ENCODE results near the gene ARHGAP12.

Gene ARHGAP12

DNA sequence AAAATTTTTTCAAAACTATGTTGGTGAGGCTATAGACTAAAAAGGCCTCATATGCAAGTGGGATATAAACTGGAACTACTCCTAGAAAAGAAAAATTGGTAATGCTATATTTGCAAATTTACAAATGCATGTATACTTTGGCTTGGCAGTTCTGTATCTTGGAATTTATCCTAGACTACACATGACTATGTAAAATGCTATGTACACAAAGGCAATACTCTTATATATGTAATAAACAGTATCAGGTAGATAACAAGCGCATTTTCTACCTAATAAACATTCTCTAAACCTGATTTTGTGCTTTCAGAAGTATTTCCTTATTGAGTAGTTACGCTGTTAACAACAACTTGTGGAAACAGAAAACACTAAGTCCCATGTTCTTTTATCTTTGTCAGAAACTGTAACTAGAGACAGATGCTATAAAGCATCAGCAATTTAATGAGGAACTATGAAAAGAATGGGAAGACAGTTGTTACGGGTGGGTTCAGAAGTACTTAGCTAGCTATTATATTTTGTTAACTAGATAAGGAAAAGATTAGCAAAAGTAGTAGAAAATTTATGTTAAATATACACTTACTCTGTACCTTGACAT lies 107.8 kb downstream of the ARHGAP12 start:
- no peak for DNase-seq (ENCODE audit: low read depth, low spot score)

DNA sequence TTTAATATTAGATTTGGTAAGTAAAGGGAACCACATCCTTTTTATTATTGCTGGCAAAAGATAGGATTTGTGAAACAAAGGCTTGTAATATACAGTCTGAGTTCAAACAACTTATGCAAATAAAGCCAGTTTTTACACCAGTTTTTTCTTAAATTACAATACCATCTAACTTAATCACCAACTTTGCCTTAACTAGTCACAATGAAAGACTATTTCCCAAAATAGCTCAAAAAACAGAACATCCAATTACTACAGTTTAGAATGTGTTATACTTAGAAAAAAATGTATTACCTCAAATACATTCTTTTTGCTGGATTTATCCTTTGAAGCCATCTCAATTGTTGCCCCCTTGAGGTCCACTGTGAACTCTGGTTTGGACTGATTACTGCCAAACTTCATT lies 108.5 kb downstream of the ARHGAP12 start:
- DNase-seq (ENCODE audit: low read depth, low spot score) = no peak

DNA sequence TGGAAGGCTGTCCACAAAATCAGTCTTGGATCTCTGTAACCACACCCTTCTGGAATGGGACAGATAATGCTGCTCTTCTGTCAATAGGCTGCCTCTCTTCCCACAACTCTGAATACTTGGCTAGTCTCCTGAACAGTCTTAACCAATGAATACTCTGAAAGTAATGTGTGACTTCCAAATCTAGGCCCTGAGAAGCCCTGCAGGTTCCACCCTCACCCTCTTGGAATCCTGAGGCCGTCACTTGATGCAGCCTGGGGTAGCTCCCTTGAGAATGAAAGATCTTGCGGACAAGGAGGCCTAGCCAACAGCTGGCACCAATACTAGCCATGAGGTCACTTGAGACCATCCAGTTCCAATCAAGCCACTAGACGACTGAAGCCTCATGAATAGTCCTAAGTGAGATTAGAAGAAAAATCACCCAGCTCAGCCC lies 109.2 kb downstream of the ARHGAP12 start:
- peak; percentile 62 for DNase-seq (ENCODE audit: low read depth, low spot score)

DNA sequence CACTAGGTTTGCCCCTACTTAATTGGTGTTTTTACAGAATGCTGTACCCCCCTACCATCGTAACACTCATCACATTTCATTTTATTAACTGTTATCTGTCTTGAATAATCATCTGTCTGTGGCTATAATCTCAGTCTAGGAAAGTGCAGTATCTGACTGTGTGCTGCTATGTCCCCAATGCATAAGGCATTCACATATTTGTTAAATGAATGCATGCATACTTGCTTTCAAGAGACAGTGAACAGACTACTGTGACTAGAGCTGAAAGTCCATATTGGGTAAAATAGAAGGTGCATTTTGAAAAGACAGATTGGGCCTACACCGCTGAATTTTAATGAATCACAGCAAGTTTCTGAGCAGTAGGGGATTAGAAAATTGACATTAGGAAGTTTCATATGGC lies 112.3 kb downstream of the ARHGAP12 start:
- DNase-seq (ENCODE audit: low read depth, low spot score) = peak; percentile 65

DNA sequence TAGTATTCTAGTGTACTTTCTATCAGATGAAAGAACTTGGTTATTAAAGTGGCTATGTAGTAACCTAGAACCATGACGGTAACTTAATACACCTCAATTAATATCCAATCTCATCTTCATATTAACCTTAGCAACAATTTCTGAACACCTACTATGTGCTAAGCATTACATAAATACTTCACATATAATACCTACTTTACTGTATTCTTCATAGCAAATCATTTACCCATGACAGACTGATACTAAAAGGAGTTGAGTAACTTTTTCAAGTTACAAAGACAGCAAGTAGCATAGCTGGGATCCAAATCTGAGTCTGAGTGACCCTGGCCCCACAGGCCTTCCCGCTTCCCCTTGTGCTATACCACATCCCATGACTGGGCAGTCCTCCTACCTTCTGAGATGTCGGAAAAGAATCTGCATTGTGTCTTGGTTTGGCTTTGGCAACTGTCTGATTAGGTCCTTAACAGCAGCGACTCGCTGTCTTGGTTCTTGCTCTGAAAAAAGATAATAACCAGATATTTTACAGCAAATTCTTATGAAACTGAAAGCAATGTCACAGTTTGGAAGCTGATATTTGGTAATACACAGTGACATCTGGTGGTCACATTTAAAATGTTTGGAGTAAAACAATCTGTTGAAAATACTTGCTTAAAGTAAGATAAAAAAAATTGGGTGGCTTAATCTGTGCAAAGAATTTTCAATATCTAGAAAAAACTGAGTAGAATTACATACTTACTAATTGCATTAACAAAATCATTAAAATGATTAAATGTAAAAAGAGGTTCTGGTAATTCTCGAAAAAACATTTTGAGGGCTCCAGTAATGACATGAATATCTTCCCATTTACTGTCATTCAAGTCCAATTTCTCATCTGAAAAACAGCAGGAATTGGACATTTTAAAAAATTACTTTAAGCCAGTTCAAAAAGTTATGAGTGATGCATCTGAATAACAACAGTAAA lies 120.1 kb downstream of the ARHGAP12 start:
- DNase-seq (ENCODE audit: low read depth, low spot score) = peak; percentile 75

DNA sequence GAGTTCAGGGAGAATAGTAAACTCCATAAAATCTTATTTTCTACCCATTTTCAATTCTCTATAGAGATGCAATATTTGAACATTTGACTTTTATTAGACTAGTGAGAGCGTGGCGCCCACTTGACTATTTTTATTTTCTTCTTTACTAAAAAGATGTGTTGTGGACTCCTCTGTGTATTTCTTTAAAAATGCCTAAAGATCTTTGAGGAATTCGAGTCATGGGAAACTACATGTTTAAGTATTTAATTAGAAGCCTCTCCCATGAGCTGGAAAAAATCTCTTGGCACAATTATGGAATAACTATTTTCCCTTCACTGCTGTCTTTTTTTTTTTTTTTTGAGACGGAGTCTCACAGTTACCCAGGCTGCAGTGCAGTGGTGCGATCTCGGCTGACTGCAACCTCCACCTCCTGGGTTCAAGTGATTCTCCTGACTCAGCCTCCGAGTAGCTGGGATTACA lies 124.2 kb downstream of the ARHGAP12 start:
- peak; percentile 46 for DNase-seq (ENCODE audit: low read depth, low spot score)

DNA sequence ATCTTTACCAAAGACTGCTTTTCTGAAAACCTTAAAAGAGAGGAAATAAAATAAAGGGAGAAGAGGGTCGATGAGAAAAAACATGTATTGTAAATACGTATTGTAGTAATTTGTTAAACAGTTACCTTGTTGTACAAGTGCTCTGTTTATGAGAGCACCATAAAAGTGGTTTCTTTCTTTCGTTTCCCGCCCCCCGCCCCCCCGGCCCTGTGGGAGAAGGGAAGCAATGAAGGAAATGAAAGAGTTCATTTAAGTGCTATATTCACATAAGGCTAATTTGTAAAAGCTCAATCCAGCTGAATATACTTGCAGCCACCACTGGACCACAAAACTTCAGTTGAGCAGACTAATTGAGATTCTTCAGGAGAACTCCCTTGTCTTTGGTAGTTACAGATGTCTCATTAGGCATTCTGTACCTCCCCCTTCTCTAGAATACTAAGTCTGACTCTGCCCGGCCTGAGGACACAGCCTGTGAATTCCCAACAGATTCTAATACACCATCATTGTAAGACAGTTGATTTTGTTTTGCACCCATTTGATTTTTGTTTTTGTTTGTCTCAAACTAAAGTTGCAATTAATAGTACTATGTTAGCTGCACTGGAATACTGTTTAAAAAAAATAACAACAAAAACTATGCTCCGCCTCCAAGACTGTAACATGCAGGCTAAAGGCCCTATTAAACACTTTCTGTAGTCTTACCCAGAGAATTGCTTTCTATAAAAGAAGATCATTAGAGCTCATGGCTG lies 124.9 kb downstream of the ARHGAP12 start:
- DNase-seq (ENCODE audit: low read depth, low spot score) = peak; percentile 73

DNA sequence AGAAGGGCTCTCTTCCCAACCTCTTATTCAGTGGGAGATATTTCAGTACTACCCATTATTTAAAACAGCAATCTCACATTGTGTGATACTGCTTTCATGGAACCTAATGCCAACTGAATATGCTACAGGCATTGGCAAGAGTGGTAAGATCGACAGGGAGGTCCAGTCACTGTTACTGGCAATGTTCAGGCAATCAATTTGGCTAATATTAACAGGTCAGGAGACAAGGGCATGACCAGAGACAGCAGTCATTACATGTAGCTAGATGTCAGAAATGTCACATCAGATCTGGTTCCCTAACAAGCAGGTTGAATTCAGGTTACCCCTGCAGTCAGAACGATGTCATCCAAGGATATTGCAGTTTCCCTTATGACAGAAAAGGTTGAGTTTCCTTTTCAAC lies 129.4 kb downstream of the ARHGAP12 start:
- no peak for DNase-seq (ENCODE audit: low read depth, low spot score)

DNA sequence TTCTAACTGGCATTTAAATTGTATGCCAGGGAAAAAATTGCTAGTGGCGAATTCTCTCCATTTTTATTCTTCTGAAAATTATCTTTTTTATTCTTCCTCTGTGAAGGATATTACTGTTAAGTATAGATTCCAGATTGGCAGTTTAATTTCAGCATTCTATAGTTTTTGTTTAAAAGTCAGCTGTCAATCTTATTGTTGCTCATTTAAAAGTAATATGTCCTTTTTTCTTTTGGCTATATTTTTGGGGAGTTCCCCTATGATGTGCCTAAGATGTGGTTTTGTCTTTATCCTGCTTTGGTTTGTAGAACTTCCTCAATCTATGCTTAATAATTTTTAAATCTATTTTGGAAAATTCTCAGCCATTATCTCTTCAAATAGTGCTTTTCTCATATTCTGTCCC lies 135.9 kb downstream of the ARHGAP12 start:
- DNase-seq (ENCODE audit: low read depth, low spot score) = no peak

DNA sequence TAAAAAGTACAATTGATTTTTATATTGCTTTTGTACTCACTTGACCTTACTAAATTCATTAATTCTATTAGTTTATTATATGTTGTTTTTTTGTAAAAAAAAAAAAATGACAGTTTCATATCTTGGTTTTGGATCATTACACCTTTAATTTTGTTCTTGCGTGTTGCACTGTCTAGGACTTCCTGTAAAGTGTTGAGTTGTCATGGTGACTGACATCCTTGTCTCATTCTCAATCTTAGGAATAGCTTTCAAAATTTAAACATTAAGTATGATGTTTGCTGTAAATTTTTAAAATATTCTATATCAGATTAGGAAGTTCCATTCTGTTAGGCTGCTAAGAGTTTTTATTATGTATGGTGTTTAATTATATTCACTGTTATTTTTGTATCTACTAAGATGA lies 139.1 kb downstream of the ARHGAP12 start:
- DNase-seq (ENCODE audit: low read depth, low spot score) = no peak

DNA sequence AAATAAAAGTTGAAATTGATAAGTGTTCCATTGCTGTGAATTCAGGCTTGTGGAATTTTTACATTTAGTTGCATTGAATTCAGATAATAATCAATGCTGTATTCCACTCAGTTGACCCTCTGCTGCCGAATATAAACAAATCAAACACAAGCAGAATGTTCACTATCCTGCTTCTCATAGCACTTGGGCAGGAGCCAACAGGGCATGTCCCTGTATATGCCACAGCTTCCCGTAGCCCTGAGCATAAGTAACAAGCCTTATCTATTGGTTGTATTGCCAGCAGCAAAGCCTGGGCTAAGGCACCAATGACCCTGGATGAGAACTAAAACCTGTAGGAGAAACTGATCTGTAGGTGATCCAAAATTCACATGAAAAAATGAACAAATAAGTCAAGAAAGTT lies 145.9 kb downstream of the ARHGAP12 start:
- no peak for DNase-seq (ENCODE audit: low read depth, low spot score)

DNA sequence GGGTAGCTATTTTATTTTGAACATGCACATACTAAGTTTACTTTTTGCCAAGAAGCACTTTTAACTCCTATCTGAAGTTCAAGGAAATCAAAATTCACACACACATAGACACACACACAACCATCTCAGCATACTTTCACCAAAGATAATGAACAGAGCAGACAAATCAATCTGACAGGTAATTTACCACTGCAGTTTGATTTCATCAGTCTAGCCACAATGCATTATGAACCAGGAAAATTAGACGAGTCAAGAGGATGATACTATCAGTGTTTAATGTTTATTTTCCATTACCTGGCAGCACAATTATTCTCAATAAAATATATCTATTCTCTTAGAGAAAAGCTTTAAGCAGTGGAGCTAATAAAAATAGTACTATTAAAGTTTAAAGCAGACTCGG lies 147.9 kb downstream of the ARHGAP12 start:
- no peak for DNase-seq (ENCODE audit: low read depth, low spot score)

DNA sequence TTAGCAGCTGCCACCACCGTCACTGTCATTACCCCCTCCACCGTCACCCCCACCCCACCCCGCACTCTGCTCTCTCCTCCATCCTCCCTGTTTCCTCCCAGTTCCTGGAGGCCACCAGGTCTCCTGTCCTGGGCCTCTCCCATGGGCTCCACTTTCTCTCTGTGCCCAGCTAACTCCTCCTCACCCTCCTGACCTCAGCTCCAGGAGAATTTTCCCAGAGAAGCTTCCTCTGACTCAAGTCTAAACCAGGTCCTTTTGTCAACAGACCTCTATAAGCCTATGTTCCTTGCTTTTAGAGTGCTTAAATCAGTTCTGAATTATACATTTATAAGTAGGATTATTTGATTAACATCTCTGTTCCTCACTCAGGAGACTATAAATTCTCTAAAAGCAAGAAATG lies 150.0 kb downstream of the ARHGAP12 start:
- DNase-seq (ENCODE audit: low read depth, low spot score) = no peak

DNA sequence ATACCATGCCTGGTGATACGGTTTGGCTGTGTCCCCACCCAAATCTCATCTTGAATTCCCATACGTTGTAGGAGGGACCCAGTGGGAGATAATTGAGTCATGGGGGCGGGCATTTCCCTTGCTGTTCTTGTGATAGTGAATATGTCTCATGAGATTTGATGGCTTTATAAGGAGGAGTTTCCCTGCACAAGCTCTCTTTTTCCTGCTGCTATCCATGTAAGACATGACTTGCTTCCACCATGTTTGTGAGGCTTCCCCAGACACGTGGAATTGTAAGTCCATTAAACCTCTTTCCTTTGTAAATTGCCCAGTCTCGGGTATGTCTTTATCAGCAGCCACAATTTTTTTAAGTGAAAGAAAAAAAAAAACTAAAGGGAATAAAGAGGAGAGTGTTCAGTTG lies 152.5 kb downstream of the ARHGAP12 start:
- no peak for DNase-seq (ENCODE audit: low read depth, low spot score)

DNA sequence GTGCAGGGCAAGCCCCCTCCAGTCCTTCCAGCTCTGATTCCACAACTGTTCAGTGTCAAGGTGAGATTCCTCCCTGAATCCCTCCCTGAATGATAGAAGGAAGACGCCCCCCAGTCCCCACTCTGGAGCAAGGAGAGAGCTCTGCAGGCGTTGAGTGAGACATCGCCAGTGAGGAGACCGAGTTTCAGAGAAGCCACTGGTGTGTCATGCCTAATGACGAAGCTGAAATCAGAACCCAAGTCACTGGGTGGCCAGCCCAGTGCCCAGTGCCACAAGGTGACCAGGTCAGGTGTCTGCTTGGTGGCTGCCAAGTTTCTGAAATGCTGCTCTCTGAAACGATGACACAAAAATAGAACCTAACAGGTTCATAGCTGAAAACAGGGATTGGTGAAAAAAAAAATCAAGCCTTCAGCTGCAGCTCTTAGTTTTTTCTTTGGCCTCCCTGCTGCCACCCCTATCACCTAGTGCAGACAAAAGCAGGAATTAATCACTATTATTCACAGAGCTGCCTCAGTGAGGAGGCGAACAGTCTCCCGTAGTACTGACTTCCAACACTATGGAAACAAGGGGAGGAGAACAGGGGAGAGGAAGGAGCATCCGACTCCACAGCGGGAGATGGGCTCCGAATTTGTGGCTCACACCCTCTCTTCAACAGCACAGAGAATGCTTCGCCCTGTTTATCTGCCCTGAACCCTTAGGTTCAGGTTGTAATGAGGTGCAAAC lies 153.5 kb downstream of the ARHGAP12 start:
- DNase-seq (ENCODE audit: low read depth, low spot score) = no peak

DNA sequence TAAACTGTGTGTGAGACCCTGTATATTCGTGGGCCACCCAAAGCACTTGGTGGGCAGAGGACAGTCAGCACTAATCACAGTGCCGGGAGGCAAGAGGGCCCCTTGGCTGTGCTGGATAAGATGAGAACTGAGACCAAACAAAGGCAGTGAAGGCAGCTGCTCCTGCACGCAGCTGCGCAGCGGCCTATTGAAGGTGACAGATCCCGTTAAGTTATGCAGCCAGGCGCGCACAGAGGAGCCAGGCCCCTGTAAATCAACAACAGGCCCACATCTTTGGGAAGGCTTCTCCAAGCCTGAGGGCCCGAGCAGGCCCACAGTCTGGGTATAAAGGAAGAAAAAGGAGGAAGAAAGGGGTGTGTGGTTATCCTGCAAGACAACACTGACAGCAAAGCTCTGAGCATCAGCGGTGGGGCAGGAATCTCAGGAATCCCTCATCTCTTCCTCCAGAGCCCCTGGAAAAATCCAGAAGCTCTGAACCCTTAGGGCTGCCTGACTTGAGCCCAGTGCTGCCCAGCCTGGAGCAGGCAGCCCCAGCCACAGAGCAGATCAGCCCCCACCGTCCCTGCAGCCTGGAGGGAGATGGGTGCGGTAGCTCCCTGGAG lies 154.2 kb downstream of the ARHGAP12 start:
- peak; percentile 41 for DNase-seq (ENCODE audit: low read depth, low spot score)

DNA sequence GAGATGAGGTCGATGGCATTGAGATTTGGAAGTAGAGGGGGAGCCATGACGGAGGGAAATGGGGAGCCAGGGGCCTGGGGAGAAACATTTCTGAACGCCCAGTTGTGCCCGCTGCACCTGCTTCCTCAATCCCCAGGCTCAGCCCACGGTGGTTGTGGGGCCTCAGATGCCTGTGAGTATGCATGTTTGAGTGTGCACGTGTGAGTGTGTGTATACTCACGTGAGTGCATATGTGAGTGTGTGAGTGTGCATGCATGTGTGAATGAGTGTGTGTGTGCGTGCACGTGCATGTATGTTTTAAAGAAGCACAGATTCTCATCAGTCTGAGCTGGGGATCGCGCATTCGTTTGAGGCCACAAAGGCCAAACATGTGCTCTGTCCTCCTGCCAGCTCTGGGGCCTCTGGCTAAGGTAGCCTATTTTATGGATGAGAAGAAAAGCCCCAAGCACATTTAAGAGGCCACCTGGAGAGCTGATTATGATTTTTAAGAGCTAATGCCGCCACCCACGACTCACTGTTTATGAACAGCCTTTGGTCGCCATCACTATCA lies 154.8 kb downstream of the ARHGAP12 start:
- DNase-seq (ENCODE audit: low read depth, low spot score) = no peak

DNA sequence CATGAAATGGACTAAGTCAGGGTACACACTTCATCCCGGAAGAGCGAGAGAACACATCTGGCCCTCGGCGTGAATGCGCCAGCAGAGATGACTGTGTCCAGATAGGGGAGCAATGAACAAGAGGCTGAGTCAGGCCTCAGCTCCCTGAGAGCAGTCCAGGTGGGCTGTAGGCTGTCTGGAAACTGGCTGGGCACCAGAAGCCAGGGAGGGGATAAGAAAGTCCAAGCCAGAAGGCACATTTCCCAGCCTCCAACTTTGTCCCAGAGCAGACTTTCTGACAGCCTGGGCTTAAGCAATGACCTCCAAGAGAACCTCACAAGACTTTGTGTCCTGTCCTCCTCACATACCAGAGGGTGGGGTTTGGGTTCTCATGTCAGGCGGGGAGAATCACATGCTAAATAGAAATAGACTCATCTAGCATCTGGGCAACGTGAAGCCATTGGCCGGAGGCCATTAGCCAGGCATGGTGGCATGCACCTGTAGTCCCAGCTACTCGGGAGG lies 157.2 kb downstream of the ARHGAP12 start:
- no peak for DNase-seq (ENCODE audit: low read depth, low spot score)

DNA sequence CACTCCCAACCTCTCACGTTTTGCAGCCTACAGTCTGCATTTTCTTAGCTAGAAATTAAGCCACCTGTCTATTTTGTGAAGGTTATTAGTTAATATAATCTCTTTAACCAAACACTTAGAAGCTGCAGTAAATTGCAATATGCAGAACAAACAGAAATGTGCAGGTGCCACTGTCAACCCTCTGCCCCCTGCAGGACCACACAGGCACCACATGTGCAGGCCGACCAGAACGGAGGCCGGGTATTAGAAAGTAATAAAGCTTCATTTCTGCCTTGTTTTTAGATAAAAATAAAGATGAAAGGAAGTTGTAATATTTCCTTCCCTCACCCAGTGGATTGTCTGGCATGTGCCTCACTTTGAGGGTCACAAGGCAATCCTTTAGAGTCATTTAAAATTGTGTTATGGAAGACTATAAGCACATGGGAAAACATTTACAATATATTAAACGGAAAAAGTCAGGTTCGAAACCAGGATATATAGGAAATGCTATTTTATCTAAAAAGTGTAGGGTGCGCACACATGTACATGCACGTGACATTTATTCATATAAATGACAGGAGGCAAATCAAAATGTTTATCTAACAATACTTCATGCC lies 158.2 kb downstream of the ARHGAP12 start:
- DNase-seq (ENCODE audit: low read depth, low spot score) = no peak

DNA sequence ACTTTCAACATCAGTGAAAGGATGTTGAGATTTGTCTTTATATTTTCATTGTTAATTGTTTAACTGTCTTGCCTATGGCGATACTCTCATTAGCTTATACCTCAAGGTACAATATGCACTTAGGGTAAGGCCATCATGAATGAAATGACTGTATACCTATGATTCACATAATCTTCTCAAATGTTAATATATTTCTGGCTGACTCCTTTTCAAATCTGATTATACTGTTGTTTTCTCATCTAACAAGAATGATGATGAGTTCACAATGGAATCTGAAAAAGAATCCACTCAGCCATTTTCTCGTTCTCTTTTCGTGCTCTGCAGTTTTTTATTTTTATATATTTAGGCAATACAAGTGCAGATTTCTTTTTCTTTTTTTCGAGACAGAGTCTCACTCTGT lies 159.1 kb downstream of the ARHGAP12 start:
- DNase-seq (ENCODE audit: low read depth, low spot score) = no peak

All from astrocyte of the hippocampus (primary cell).